ENCODE results near the gene UBASH3B.

DNA sequence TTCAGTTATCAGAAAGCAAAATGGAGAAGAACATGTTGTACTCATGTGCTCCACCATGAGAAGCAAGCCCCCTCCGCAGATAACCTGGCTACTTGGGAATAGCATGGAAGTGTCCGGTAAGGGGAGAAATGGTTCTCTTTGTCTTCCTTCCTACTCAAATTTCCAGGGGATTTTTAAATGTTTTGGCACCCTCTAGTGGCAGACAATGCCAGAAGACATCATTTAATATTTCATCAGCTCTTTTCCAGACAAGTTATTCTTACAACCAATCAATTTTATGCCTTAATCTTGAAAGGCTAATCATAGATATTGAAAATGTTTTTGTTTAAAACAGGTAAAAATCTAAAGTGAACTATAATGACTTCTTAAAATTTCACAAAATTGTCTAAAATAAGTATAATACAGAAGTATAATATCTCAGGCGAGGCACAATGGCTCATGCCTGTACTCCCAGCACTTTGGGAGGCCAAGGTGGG, 198.5 kb downstream of the UBASH3B start:
- TF ChIP-seq, protein P1, sequence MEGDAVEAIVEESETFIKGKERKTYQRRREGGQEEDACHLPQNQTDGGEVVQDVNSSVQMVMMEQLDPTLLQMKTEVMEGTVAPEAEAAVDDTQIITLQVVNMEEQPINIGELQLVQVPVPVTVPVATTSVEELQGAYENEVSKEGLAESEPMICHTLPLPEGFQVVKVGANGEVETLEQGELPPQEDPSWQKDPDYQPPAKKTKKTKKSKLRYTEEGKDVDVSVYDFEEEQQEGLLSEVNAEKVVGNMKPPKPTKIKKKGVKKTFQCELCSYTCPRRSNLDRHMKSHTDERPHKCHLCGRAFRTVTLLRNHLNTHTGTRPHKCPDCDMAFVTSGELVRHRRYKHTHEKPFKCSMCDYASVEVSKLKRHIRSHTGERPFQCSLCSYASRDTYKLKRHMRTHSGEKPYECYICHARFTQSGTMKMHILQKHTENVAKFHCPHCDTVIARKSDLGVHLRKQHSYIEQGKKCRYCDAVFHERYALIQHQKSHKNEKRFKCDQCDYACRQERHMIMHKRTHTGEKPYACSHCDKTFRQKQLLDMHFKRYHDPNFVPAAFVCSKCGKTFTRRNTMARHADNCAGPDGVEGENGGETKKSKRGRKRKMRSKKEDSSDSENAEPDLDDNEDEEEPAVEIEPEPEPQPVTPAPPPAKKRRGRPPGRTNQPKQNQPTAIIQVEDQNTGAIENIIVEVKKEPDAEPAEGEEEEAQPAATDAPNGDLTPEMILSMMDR (IDR thresholded peaks at IDR 0.05), result peak in 5 of 7 experiments; percentile 37 to 71 (median 62)
- no peak for TF ChIP-seq EP300 (IDR thresholded peaks at IDR 0.05)
- no peak for TF ChIP-seq POLR2A (IDR thresholded peaks at IDR 0.05)
